Endodermal cell (in vitro differentiated cells): Measurements from ENCODE around the gene C22orf23. TPM values are rescaled to one million over a fixed set of nuclear protein-coding genes. Genes with fewer than 3 reads are reported as not detected.

Experiments used
- DNase-seq: peaks from one replicate; pipeline ENCODE4 v3.0.0-alpha.2; 2017
- H3K27ac ChIP-seq: 2 replicates; pipeline ENCODE4 v1.5.1; 2013; ENCODE audit warnings: mild to moderate bottlenecking, low read depth, low read length, moderate library complexity
- H3K27me3 ChIP-seq: 2 replicates; pipeline ENCODE4 v1.6.1; 2013; ENCODE audit warnings: mild to moderate bottlenecking, low read length, moderate library complexity; ENCODE audit not compliant: insufficient read depth, control insufficient read depth, poor library complexity, severe bottlenecking
- H3K36me3 ChIP-seq: 2 replicates; pipeline ENCODE4 v1.7.0; 2013; ENCODE audit warnings: mild to moderate bottlenecking, low read length, moderate library complexity; ENCODE audit not compliant: control insufficient read depth, insufficient read depth
- H3K4me1 ChIP-seq: one replicate; pipeline ENCODE4 v1.7.0; 2013; ENCODE audit warnings: low read length; ENCODE audit not compliant: control insufficient read depth, insufficient read depth
- H3K4me3 ChIP-seq: 2 replicates; pipeline ENCODE4 v1.5.1; 2013; ENCODE audit warnings: mild to moderate bottlenecking, low read length, moderate library complexity
- H3K9ac ChIP-seq: 2 replicates; pipeline ENCODE4 v1.6.1; 2013; ENCODE audit warnings: mild to moderate bottlenecking, low read length, moderate library complexity; ENCODE audit not compliant: poor library complexity, severe bottlenecking; ENCODE audit errors: extremely low read depth
- H3K9me3 ChIP-seq: 2 replicates; pipeline ENCODE4 v1.6.1; 2013; ENCODE audit warnings: mild to moderate bottlenecking, low read length, moderate library complexity; ENCODE audit not compliant: control insufficient read depth
- H3K27ac Mint-ChIP-seq: 2 replicates; pipeline ENCODE4 v1.8.0; 2020; ENCODE audit warnings: mixed read lengths
- H3K27me3 Mint-ChIP-seq: 2 replicates; pipeline ENCODE4 v1.8.0; 2021; ENCODE audit warnings: mild to moderate bottlenecking, mixed read lengths; ENCODE audit not compliant: insufficient read depth
- H3K36me3 Mint-ChIP-seq: 2 replicates; pipeline ENCODE4 v1.8.0; 2020; ENCODE audit warnings: low read depth, mixed read lengths
- H3K4me1 Mint-ChIP-seq: 2 replicates; pipeline ENCODE4 v1.8.0; 2020; ENCODE audit warnings: mixed read lengths
- H3K4me3 Mint-ChIP-seq: 2 replicates; pipeline ENCODE4 v1.8.0; 2020; ENCODE audit warnings: mild to moderate bottlenecking, moderate library complexity, mixed read lengths
- H3K9me3 Mint-ChIP-seq: 2 replicates; pipeline ENCODE4 v1.8.0; 2020; ENCODE audit warnings: mild to moderate bottlenecking, mixed read lengths
- CTCF ChIP-seq: fragments of 200-600 bp; sonication (generic); conservative IDR thresholded peaks from 2 replicates; pipeline ENCODE4 v1.5.0; 2021; ENCODE audit warnings: antibody characterized with exemption, mild to moderate bottlenecking
- WGBS, 2 experiments: methylation state at CpG; one replicate each; pipeline versions ENCODE4 v1.1.5 to v1.1.7; 2013; ENCODE audit warnings: missing lambda C conversion rate in 2 of 2, mixed read lengths in 1 of 2; ENCODE audit not compliant: insufficient coverage in 1 of 2, insufficient read length in 1 of 2; 5-methylcytosine and 5-hydroxymethylcytosine counted together
- total RNA-seq, 2 donors: library from RNA; stranded (reverse); fragmentation: NEBNext Ultra II Directional in 1 of 2; extraction: Animal tissue kit (Norgen Biotek cat#: 25700) in 1 of 2; gene quantifications; 2 replicates in 1 of 2; 3 replicates in 1 of 2; pipeline ENCODE4 v1.2.1, GENCODE V29; 2021

The C22orf23 gene
- total RNA-seq, 2 donors from 2014 or later: 0.29 to 0.44 TPM

GRCh38 chr22:37917874-37918548 is 35.4 kb downstream of the C22orf23 start:
- Mint-ChIP-seq H3K27me3 (no peaks in the 10 kb centered on the region), H3K4me3 (no peak overlapping the region), H3K36me3 (peaks cover 24% of the 10 kb centered on the region), H3K27ac (no peak overlapping the region), H3K4me1 (no peaks in the 10 kb centered on the region), H3K9me3 (no peaks in the 10 kb centered on the region)
- Histone ChIP-seq H3K36me3 (peaks cover 24% of the 10 kb centered on the region), H3K4me1 (no peaks in the 10 kb centered on the region), H3K27me3 (no peaks in the 10 kb centered on the region), H3K9me3 (no peaks in the 10 kb centered on the region), H3K4me3 (no peak overlapping the region), H3K27ac (no peak overlapping the region), H3K9ac (no peak overlapping the region)
- TF ChIP-seq CTCF: no peak
- 80 to 91% methylated on average over 2 to 4 of the region's 4 CpGs for WGBS, 2 experiments
- no peak for DNase-seq

- Mint-ChIP-seq H3K27ac (no peak overlapping the region), H3K4me3 (no peak overlapping the region), H3K4me1 (peaks cover 4% of the 10 kb centered on the region), H3K9me3 (no peaks in the 10 kb centered on the region), H3K27me3 (no peaks in the 10 kb centered on the region), H3K36me3 (peaks cover 26% of the 10 kb centered on the region)
- H3K9ac ChIP-seq: no peak overlapping the region
- WGBS, 2 experiments: 94 to 100% methylated on average over 4 to 5 of the region's 5 CpGs
- DNase-seq: no peak
- no peaks in the 10 kb centered on the region for H3K9me3 ChIP-seq
- H3K27me3 ChIP-seq: no peaks in the 10 kb centered on the region
- H3K27ac ChIP-seq: no peak overlapping the region
- TF ChIP-seq CTCF: no peak
- H3K4me3 ChIP-seq: no peak overlapping the region
- peaks cover 29% of the 10 kb centered on the region for H3K36me3 ChIP-seq
- peaks cover under 1% of the 10 kb centered on the region for H3K4me1 ChIP-seq
Measured at GRCh38 chr22:37916311-37916710, 37.1 kb downstream of the C22orf23 start.

GRCh38 chr22:37913233-37913721 is 40.1 kb downstream of the C22orf23 start:
- H3K27ac Mint-ChIP-seq: peak overlapping the region; percentile 48

More at GRCh38 chr22:37913233-37913721, 40.1 kb downstream of the C22orf23 start:
- Histone ChIP-seq H3K4me3 (no peak overlapping the region), H3K9ac (no peak overlapping the region), H3K36me3 (peaks cover 24% of the 10 kb centered on the region), H3K4me1 (peaks cover 12% of the 10 kb centered on the region), H3K27ac (no peak overlapping the region), H3K27me3 (no peaks in the 10 kb centered on the region), H3K9me3 (no peaks in the 10 kb centered on the region)
- TF ChIP-seq CTCF: no peak
- 90 to 91% methylated on average over 2 to 7 of the region's 7 CpGs for whole genome bisulfite sequencing, 2 experiments
- H3K4me3 Mint-ChIP-seq: no peak overlapping the region
- no peaks in the 10 kb centered on the region for H3K27me3 Mint-ChIP-seq
- peaks cover 22% of the 10 kb centered on the region for H3K4me1 Mint-ChIP-seq
- H3K36me3 Mint-ChIP-seq: peaks cover 24% of the 10 kb centered on the region
- no peak for DNase-seq
- H3K9me3 Mint-ChIP-seq: no peaks in the 10 kb centered on the region
